ENCODE data around the gene DUOX1.

DNA sequence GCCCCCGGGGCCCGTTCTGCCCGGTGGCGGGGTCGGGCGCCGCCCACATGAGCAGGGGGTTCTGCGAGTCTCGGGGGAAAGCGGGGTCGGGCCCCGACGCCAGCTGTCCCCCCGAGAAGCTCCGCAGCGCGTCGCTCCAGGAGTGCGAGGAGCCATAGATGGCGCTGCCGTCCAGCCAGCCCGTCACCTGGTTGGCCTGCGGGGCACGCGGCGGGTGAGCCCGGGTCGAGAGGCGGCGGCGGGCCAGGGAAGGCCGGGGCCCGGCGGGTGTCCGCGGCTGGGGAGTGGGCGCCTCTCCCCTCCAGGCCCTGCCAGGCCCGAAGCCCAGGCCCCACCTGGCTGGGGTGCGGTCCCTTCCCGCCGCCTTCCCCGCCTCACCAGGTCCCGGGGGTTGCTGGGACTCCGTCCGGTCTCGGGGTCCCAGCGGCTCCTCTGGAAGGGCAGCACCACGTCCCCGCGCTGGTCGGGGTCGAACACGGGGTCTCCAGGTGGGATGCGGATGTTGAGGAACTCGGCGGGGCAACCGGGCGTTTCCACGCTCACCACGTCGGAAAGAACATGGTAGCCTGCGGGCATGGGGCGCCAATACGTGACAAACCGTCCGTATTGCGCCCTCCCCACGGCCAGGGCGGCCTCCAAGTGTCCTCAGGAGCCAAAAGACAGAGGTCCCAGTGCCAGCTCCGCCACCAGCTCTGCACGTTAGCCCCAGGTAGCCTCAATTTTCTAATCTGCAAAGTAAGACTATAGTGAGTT, 18.2 kb upstream of the DUOX1 start:
- TF ChIP-seq, protein P1, sequence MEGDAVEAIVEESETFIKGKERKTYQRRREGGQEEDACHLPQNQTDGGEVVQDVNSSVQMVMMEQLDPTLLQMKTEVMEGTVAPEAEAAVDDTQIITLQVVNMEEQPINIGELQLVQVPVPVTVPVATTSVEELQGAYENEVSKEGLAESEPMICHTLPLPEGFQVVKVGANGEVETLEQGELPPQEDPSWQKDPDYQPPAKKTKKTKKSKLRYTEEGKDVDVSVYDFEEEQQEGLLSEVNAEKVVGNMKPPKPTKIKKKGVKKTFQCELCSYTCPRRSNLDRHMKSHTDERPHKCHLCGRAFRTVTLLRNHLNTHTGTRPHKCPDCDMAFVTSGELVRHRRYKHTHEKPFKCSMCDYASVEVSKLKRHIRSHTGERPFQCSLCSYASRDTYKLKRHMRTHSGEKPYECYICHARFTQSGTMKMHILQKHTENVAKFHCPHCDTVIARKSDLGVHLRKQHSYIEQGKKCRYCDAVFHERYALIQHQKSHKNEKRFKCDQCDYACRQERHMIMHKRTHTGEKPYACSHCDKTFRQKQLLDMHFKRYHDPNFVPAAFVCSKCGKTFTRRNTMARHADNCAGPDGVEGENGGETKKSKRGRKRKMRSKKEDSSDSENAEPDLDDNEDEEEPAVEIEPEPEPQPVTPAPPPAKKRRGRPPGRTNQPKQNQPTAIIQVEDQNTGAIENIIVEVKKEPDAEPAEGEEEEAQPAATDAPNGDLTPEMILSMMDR (IDR thresholded peaks at IDR 0.05; ENCODE audit: extremely low read depth in 1 of 2, insufficient read depth in 1 of 2, low read depth in 1 of 2, low read length in 2 of 2): no peak
- TF ChIP-seq, protein P2, sequence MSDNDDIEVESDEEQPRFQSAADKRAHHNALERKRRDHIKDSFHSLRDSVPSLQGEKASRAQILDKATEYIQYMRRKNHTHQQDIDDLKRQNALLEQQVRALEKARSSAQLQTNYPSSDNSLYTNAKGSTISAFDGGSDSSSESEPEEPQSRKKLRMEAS (IDR thresholded peaks at IDR 0.05; ENCODE audit: insufficient read depth, insufficient read length): no peak
- TF ChIP-seq POLR2AphosphoS5 (IDR thresholded peaks at IDR 0.05; ENCODE audit: insufficient read depth, low read depth, low read length) (no peak), JUN (IDR thresholded peaks at IDR 0.05; ENCODE audit: borderline replicate concordance, insufficient read depth, insufficient read length, low read depth) (no peak)
